Ammon's horn (tissue), 1 donor: ENCODE data around the gene CGN.

Experiments
- DNase-seq: peaks from one replicate; pipeline ENCODE4 v3.0.0-alpha.2; 2016; ENCODE audit warnings: low spot score

The CGN gene

DNA sequence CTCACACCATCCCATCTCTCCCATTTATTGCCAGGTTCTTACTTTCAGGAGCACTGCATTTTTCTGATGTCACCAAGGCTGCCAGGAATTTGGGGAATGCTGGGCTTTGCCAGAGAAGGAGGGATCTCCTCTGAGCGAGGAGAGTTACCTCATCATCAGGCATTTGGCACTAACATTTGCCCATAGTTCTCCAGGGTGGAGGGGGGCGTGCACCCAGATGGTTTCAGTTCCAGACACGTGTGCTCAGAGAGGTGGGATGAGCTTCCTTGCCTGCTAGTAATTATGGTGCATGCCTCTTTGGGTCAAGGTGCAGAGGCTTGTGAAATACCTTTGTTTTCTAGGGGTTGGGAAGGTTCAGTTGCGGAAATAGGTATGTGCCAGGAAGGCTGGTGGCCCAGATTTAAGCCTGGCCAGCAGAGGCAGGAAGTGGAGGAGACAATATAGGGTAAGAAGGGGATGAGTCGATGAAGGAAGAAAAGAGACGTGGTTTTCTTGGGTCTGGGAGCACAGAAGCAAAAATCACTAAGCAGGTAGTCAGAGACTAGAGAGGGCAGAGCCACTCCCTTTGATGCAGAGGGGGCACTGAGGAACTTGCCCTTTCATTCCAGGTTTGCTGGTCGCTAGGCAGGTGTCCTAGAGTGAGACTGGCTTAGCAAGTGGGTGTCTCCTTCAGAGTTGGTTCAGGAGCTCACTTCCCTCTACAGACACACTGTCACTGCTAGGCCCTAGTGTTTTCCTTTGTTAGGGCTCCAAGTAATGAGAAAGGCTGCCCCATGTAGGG is 36.1 kb downstream of the CGN start:
- no peak for DNase-seq

DNA sequence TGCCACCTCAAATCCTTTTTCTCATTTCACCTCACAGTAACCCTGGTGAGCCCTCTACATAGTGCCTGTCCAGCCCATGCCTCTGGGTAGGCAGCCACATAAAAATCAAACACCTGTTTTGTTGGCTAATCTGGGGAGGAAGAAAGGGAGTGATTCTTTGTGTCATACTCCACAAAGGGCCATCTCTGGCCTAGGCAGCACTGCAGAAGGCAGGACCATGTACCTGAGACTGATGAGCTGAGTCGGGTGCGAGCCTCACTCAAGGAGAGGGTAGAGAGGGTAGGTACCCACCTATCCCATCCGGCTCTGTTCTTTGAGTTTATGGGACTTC is 36.7 kb downstream of the CGN start:
- no peak for DNase-seq

DNA sequence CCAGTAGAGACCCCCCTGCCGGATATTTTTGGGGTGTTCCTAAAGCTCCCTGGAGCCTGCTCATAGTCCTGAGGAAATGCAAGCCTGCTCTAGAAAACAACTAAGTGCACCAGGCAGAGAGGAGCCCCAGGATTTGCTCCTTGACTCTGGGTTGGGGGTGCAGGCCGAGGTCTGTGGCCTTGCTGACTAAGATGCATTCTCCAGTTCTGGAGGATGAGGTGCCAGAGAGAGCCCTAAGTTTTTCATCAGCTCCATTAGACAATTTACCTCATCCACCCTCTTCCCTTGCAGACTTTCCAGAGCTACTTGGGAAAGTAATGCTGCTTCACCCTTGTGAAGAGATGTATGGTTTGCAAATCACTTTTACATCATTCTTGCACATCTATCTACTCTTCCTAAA is 38.0 kb downstream of the CGN start:
- no peak for DNase-seq

DNA sequence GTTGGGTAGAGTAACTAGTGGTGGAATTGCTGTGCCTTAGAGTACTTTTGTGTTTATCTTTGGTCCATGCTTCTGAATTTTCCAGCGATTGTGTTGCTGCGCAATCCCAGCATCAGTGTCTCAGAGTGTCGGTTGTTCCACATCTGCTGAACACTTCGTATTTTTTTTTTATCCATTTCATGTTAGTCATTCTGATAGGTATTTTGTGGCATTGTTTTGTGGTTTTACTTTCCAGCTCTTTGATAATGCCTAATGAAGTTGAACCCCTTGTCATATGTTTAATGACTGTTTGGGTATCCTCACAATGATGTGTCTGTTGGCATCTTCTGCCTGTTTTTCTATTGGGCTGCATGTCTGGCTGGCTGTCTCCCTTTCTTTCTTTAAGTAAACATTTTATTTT is 42.5 kb downstream of the CGN start:
- DNase-seq: no peak

DNA sequence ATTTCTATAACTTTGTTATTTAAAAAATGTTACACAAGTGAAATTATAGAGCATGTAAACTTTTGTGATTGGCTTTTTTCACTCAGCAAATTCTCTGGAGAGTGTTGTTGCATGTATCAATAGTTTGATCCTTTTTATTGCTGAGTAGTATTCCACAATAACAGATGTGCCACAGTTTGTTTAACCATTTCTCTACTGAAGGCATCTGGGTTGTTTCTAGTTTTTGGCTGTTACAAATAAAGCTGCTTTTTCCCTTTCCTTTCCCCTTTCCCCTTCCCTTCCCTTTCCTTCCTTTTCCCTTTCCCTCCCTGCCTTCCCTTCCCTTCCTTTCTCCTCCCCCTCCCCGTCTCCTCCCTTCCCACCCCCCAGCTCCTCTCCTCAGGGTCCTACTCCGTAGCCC is 44.9 kb downstream of the CGN start:
- DNase-seq: no peak

DNA sequence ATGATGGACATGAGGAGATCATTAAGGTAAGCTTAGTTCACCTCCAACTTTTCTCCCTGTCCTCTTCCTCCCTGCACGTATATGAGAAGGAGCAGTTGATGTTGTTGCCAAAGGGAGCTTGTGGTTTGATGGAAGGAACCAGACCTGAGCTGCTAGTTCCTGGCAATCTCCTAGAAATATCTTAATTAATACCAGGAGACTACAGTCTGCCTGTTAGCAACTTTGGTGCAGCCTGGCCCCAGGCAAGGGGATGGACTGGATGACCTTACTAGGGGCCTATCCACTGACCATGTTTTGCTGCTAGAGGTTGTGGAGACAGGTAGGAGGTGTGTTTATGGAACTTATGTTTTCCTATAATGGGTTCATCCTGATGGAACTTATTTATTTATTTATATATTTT is 51.5 kb downstream of the CGN start:
- DNase-seq: no peak

DNA sequence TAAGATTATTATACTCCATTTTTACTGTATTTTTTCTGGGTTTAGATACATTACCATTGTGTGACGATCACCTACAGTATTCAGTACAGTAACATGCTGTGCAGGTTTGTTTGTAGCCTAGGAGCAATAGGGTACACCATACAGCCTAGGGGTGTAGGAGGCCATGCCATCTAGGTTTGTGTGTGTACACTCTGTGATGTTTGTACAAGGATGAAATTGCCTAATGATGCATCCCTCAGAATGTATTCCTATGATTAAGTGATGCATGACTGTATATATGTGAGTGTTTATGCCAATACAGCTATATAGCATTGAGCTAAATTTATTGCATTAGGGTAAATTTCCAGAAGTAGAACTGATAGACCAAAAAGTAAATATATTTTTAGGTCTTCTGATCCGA is 52.2 kb downstream of the CGN start:
- DNase-seq: no peak

DNA sequence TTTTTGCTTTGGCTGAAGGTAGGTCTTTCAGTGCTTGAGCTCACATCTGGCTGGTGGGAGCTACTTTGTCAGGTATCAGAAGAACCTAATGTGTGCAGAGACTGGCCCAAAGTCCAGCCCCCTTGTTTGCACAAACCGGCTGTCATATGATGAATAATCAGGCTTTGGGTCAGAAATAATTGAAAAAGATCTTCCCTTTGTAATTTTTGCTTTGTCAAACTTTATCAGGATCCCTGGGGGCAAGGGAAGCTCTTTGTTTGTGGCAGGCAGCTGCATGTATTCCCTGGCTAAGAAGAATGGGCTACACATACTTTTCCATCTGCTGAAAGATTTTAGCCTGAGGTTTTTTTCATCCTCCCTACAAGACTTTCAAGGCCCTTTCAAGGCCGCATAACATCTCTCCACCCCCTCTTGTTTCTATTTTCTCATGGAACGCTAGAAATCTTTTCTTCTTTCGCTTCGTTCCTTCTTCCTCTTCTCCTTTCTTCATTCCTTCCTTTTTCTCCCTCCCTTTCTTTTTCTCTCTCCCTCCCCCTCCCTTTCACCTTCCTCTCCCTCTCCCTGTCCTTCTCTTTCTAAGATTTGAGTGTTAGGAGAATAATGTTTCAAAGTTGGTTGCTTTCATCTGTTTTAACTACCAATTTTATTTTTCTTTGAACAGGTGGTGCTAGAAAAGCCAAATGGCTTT is 54.5 kb downstream of the CGN start:
- DNase-seq: no peak

DNA sequence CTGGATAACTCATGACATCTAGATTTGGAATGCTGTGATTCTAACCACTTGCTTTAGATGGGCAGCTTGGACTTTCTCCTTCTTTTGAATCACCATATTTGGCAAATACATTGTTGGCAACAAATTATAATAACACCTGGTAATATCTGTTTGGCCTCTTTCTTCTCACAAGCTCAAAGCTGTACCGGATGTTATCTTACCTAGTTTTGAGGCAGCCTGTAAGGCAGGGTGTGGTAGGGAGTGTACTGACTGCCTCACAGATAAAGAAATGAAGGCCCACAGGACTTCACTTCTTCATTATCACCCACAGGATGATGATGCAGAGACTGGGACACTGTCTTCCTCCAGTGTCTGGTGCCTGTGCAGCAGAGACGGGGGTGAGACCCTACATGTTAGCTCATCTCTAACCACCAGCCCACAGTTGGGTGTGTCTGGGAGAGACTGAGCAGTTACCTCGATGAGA is 57.5 kb downstream of the CGN start:
- DNase-seq: no peak

DNA sequence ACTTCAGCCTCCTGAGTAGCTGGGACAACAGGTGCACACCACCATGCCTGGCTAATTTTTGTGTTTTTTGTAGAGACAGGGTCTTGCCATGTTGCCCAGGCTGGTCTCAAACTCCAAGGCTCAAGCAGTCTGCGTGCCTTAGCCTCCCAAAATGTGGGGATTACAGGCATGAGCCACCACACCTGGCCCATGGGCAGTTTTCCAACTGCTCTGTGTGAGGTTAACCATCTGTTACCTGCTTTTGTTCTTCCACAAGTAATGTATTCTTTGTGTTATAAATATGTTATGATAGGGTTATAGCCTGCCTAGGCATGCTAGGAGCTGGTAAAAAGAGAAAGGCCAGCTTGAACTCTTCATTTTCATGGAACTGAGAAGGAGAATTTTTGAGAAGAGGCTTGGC is 59.6 kb downstream of the CGN start:
- DNase-seq: no peak

DNA sequence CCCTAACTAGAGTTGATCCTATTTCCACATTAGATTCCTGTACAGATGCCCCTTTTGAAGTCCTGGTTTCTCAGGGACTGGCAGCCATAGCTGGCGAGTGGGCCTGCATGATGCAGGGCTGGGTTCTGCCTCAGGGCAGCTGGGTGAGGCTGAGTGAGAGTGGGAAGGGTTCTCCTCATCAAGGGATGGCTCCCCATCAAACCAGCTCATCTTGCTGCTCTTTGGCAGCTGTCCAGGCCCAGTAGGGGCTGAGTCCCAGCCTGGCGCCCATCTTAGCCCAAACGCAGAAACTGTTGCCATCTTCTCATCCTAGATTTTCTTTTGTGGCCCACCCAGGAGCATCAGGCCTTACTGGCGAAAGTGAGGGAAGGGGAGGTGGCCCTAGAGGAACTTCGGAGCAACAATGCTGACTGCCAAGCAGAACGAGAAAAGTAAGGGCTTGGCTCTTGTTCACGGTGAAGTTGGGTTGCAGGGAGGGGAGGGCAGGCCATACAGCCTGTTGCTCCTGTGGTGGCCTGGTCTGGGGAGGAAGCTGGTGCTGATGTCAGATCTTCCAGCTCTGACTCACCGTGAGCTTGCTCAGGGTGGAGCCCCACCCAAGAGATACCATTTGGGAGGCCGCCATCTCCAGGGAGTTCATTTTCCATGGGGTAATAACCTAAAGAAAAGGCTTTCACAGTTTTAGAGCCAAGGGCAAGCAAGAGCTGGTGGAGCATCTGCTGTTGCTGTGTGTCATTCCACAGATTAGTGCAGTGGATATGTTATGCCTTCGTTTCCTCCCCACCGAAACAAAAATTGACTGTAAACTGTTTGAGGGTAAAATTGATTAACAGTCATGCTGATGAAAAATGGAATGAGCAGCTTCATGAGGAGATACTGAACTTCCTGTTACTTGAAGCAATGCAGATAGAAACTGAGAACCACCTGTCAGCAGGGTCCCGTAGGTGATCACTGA is 63.7 kb downstream of the CGN start:
- DNase-seq: no peak

DNA sequence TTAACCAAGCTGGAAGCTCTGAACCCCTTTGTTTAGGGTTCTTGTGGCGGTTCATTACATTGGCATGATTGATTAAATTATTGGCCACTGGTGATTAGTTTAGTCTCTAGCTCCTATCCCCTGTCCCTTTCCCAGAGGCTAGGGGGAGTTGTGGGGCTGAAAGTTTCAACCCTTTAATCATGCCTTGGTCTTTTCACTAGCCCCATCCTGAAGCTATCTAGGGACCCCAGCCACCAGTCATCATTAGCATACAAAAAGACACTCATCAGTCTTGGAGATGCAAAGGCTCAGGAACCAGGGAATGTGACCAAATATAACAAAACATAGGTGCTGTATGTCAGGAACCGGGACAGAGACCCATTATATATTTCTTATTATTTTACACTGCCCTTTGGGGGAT is 66.0 kb downstream of the CGN start:
- DNase-seq: no peak

DNA sequence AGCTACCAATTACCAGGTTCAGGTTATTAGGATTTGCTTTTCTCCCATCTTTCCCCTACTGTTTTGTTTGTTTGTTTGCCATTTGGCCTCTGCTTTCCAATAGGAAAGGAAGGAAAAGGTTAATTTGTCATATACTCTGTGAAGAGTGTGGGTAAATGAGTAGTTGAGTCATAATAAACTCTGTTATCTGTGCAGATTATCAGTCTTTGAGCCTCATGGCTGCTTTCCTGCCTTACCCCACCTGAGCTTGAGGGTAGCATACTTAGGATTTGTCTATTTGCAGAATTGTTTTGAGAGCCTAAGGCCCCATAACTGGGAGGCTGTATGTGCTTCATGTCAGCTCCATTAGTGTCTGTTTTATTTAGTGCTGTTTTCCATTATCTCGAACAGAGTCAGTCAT is 67.8 kb downstream of the CGN start:
- DNase-seq: no peak

DNA sequence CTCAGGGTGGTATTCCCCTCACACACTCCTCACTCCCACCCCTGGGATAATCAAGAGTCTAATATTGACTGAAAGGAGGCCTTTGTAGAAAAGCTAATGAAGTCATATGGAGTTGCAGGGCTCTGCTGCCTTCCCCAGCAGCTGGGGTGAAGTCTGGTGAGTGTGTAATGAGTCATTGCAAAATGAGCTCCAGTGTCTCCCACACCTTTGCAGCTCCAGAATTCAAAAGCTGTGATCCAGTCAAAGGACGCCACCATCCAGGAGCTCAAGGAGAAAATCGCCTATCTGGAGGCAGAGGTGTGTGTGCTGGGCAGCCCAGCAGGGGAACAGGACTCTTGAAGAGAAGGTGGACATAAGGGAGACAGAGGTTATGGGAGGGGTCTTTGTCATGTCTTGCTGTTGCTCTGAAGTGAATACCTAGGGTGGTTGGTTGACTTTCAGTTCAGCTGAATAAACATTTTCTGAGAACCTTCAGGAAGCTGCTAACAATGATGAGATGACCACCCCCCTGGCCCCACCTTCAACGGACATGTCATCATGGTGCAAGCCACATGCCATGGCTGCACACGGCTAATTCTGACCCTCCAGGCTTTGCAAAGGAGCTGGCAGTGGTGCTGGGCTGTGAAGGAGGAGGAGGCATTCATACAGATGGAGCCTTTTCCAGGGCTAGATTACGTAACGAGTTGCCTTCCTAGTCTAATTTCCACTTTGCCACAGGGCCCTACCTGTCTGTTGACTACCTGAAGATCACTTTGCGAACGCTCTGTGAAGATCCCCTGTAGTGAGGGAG is 68.4 kb downstream of the CGN start:
- no peak for DNase-seq

DNA sequence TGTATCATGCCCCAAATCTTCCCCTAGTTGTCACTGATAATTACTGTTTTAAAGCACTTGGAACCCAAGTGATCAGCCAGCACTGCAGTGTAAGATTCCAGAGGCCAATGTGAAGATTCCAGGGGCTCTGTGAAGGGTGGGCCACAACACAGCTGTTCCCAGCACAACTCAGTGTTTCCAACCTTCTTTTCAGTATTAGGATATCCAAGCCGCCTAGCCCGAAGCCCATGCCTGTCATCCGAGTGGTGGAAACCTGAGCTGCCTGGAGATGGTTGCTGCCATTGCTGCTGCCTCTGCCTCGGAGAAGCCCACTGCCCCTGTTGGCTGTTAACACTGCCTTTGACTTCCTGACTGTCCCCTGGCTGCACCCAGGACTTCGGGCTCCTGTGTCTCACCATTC is 70.3 kb downstream of the CGN start:
- DNase-seq: no peak

DNA sequence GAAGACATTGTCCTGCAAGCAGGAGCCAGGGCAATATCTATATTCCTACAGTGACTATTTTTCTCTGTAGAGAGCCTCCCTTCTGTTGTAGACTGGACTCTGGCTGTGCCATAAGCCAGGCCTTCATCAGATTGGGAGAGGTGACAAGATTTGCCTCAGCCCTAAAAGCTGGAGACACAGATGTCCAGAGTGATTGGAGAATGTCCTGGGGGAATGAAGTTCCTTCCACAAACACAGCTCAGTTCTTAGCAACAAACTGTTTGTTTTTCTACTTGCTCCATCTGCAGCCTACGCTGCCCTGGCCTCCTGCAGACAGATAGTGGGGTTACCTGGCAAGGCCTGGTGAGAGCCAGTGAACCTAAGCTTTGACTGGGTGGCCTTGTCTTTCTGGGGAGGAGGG is 70.7 kb downstream of the CGN start:
- no peak for DNase-seq

DNA sequence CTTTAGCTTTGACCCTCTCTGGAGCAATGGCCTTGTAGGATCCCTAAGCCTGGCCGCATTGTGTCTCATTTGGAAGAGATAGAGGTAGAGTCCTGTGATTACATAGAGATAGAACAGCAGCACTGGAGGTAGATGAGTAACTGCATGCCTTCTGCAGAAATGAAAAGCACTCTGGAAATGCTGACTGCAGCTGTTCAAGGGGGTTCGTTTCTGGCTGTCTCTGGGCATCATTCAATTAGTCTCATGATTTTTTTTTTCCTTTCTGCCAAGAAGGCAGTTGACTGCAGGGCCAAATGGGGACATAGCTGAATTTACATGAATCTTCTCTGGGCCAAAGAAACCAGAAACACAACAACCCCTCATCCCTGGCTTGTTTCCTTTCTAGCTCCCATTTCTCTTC is 72.6 kb downstream of the CGN start:
- DNase-seq: no peak

DNA sequence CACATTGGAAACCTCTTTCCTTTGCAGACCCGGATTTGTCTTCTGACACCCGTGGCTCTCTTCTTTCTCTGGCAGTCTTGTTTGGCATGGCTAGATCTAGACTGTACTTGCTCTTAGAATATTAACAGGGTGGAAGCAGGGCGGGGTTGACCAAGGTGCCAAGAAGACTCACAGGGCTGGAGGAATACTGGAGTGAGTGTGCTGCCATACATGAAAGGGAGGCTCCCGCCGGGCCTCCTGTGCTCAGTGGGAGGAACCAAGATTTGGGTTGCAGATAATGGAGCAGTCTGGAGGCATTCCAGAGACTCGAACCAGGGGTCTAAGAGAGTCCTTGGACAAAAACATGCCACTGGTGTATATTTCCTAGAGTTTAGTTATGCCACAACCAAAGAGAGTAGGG is 73.1 kb downstream of the CGN start:
- no peak for DNase-seq

DNA sequence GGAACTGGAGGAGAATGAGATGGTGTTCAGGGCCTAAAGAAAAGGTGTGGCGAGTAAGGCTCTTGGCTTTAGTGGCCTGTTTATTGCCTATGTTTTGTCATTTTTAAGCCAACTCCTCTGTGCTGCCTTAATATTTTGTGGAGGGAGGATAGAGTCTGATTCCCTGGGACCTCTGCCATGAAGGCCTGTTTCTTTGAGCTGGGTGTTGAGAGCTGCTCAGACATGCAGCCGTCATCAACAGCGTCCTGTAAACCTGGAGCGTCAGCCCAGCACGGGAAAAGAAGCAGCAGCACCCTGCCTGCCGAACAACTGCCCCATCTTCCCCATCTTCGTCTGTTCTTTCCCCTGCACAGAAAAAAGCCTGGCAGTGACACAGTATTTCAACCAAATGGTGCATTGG is 73.6 kb downstream of the CGN start:
- DNase-seq: no peak

DNA sequence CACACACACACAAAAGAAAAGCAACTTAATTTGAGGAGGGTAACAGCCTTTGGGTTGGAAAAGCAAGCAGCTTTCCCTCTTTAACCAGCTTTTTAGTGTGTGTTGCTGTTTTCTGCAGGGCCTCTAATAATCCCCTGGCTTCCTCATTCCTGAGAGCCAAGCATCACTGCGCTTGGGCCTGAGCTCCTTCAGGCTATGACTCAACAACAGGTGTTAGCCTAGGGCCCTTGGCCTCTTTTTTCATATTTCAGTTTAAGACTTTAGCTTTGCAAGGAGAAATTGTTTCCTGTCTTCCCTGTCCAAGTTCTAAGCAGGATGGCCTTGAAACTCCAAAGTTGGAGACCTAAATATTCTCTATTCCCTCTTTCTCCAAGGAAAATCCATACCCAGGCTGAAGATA is 74.4 kb downstream of the CGN start:
- DNase-seq: no peak
